HEK293 (cell line): ENCODE results near the gene TINCR.

Source experiments
- CTCF ChIA-PET: fragments of 350-600 bp; formaldehyde crosslinking; extraction: SDS; loops from one replicate; lab custom pipeline; 2021; ENCODE audit warnings: antibody characterized with exemption; lab: Yijun Ruan, JAX
- POLR2A ChIA-PET: fragments of 300-600 bp; formaldehyde crosslinking; extraction: SDS; loops from one replicate; lab custom pipeline; 2020; ENCODE audit warnings: antibody characterized with exemption, inconsistent platforms; lab: Yijun Ruan, JAX
- H3K27ac ChIP-seq: fragments of 200-500 bp; sonication (Bioruptor generic); 2 replicates; pipeline ENCODE4 v1.5.1; 2014; ENCODE audit warnings: low read depth, low read length, control low read depth, inconsistent platforms; ENCODE audit errors: extremely low read depth
- H3K36me3 ChIP-seq, 2 experiments: fragments of 200-500 bp in 1 of 2; sonication (Bioruptor generic) in 1 of 2; 1 replicate in 1 of 2; 2 replicates in 1 of 2; pipeline ENCODE4 v1.5.1; 2014 to 2017; ENCODE audit warnings: inconsistent platforms in 2 of 2, low read length in 2 of 2; ENCODE audit not compliant: control insufficient read depth in 2 of 2, insufficient read depth in 1 of 2
- H3K4me1 ChIP-seq: fragments of 200-500 bp; sonication (Bioruptor generic); 2 replicates; pipeline ENCODE4 v1.5.1; 2014; ENCODE audit warnings: mild to moderate bottlenecking, low read length, inconsistent platforms; ENCODE audit not compliant: control insufficient read depth, insufficient read depth
- H3K4me3 ChIP-seq: 2 replicates; pipeline ENCODE4 v1.5.1; 2011; ENCODE audit warnings: low read depth, mild to moderate bottlenecking, control low read depth, low read length, moderate library complexity
- H3K9me3 ChIP-seq: fragments of 200-500 bp; sonication (Bioruptor generic); 2 replicates; pipeline ENCODE4 v1.5.1; 2014; ENCODE audit warnings: low read depth, low read length, inconsistent platforms; ENCODE audit not compliant: control insufficient read depth, insufficient read depth
- FEZF1 ChIP-seq: fragments of 450-650 bp; formaldehyde crosslinking; IDR thresholded peaks from 2 replicates; pipeline ENCODE4 v1.5.1; 2016; ENCODE audit warnings: missing biosample characterization, missing genetic modification characterization
- GLIS1 ChIP-seq: fragments of 450-650 bp; formaldehyde crosslinking; IDR thresholded peaks from 2 replicates; pipeline ENCODE4 v1.5.1; 2016; ENCODE audit warnings: missing biosample characterization, missing genetic modification characterization
- HOXC10 ChIP-seq: sonication (generic); formaldehyde crosslinking; IDR thresholded peaks from 2 replicates; pipeline ENCODE4 v1.8.1; 2023; ENCODE audit warnings: mild to moderate bottlenecking, missing genetic modification reagents
- HOXD13 ChIP-seq: sonication (generic); formaldehyde crosslinking; IDR thresholded peaks from 2 replicates; pipeline ENCODE4 v1.8.0; 2022; ENCODE audit warnings: missing genetic modification reagents, borderline replicate concordance
- KLF16 ChIP-seq: fragments of 450-650 bp; formaldehyde crosslinking; IDR thresholded peaks from 2 replicates; pipeline ENCODE4 v1.5.1; 2017; ENCODE audit warnings: missing biosample characterization, missing genetic modification characterization
- KLF8 ChIP-seq: fragments of 450-650 bp; formaldehyde crosslinking; IDR thresholded peaks from 2 replicates; pipeline ENCODE4 v1.5.1; 2016; ENCODE audit warnings: missing biosample characterization, missing genetic modification characterization
- MZF1 ChIP-seq: fragments of 450-650 bp; formaldehyde crosslinking; IDR thresholded peaks from 2 replicates; pipeline ENCODE4 v1.5.1; 2017; ENCODE audit warnings: missing biosample characterization, missing genetic modification characterization, borderline replicate concordance
- ZBTB1 ChIP-seq: fragments of 450-650 bp; formaldehyde crosslinking; IDR thresholded peaks from 2 replicates; pipeline ENCODE4 v1.5.1; 2016; ENCODE audit warnings: missing biosample characterization, missing genetic modification characterization
- ZBTB8A ChIP-seq: fragments of 450-650 bp; formaldehyde crosslinking; IDR thresholded peaks from 2 replicates; pipeline ENCODE4 v1.5.1; 2016; ENCODE audit warnings: missing biosample characterization, missing genetic modification characterization
- ZFP37 ChIP-seq: fragments of 450-650 bp; formaldehyde crosslinking; IDR thresholded peaks from 2 replicates; pipeline ENCODE4 v1.5.1; 2016; ENCODE audit warnings: missing biosample characterization, missing genetic modification characterization
- ZNF10 ChIP-seq: fragments of 450-650 bp; formaldehyde crosslinking; IDR thresholded peaks from 2 replicates; pipeline ENCODE4 v1.5.1; 2017; ENCODE audit warnings: missing biosample characterization, missing genetic modification characterization
- ZNF112 ChIP-seq: fragments of 450-650 bp; formaldehyde crosslinking; IDR thresholded peaks from 2 replicates; pipeline ENCODE4 v1.5.0; 2017; ENCODE audit warnings: missing biosample characterization, missing genetic modification characterization
- ZNF2 ChIP-seq: fragments of 450-650 bp; formaldehyde crosslinking; IDR thresholded peaks from 2 replicates; pipeline ENCODE4 v1.5.1; 2016; ENCODE audit warnings: missing biosample characterization, missing genetic modification characterization
- ZNF354C ChIP-seq: fragments of 450-650 bp; formaldehyde crosslinking; IDR thresholded peaks from 2 replicates; pipeline ENCODE4 v1.5.1; 2016; ENCODE audit warnings: missing biosample characterization, missing genetic modification characterization, low read depth, borderline replicate concordance
- ZNF37A ChIP-seq: fragments of 450-650 bp; IDR thresholded peaks from 2 replicates; pipeline ENCODE4 v1.5.1; 2018; ENCODE audit warnings: missing biosample characterization, missing genetic modification characterization
- ZNF391 ChIP-seq: fragments of 450-650 bp; formaldehyde crosslinking; IDR thresholded peaks from 2 replicates; pipeline ENCODE4 v1.5.1; 2016; ENCODE audit warnings: low read depth, missing biosample characterization, missing genetic modification characterization, borderline replicate concordance
- ZNF596 ChIP-seq: fragments of 450-650 bp; IDR thresholded peaks from 2 replicates; pipeline ENCODE4 v1.5.0; 2018; ENCODE audit warnings: missing biosample characterization, mild to moderate bottlenecking, missing genetic modification characterization, moderate library complexity
- ZNF76 ChIP-seq: fragments of 450-650 bp; formaldehyde crosslinking; IDR thresholded peaks from 2 replicates; pipeline ENCODE4; 2016; ENCODE audit warnings: low read depth, missing biosample characterization, missing genetic modification characterization, borderline replicate concordance
- ZNF791 ChIP-seq: fragments of 450-650 bp; formaldehyde crosslinking; IDR thresholded peaks from 2 replicates; pipeline ENCODE4 v1.5.1; 2016; ENCODE audit warnings: missing biosample characterization, missing genetic modification characterization
- TF ChIP-seq, protein P1 (sequence below): fragments of 450-650 bp; formaldehyde crosslinking; IDR thresholded peaks from 2 replicates; pipeline ENCODE4 v1.5.1; 2016; ENCODE audit warnings: missing biosample characterization, missing genetic modification characterization
- TF ChIP-seq, protein P2 (sequence below): fragments of 450-650 bp; formaldehyde crosslinking; IDR thresholded peaks from 2 replicates; pipeline ENCODE4 v1.5.1; 2016; ENCODE audit warnings: missing biosample characterization, missing genetic modification characterization
- TF ChIP-seq, protein P3 (sequence below): fragments of 450-650 bp; formaldehyde crosslinking; IDR thresholded peaks from 2 replicates; pipeline ENCODE4 v1.5.1; 2016; ENCODE audit warnings: missing biosample characterization, missing genetic modification characterization
- TF ChIP-seq, protein P4 (sequence below): fragments of 450-650 bp; formaldehyde crosslinking; optimal IDR thresholded peaks from 2 replicates; pipeline ENCODE3; 2016; ENCODE audit warnings: missing biosample characterization, mild to moderate bottlenecking, missing genetic modification characterization
- TF ChIP-seq, protein P5 (sequence below): fragments of 450-650 bp; formaldehyde crosslinking; IDR thresholded peaks from 2 replicates; pipeline ENCODE4 v1.5.1; 2017; ENCODE audit warnings: missing biosample characterization, missing genetic modification characterization
- TF ChIP-seq, protein P6 (sequence below): fragments of 450-650 bp; formaldehyde crosslinking; IDR thresholded peaks from 2 replicates; pipeline ENCODE4 v1.5.1; 2016; ENCODE audit warnings: missing biosample characterization, missing genetic modification characterization, low read depth

The TINCR gene

DNA sequence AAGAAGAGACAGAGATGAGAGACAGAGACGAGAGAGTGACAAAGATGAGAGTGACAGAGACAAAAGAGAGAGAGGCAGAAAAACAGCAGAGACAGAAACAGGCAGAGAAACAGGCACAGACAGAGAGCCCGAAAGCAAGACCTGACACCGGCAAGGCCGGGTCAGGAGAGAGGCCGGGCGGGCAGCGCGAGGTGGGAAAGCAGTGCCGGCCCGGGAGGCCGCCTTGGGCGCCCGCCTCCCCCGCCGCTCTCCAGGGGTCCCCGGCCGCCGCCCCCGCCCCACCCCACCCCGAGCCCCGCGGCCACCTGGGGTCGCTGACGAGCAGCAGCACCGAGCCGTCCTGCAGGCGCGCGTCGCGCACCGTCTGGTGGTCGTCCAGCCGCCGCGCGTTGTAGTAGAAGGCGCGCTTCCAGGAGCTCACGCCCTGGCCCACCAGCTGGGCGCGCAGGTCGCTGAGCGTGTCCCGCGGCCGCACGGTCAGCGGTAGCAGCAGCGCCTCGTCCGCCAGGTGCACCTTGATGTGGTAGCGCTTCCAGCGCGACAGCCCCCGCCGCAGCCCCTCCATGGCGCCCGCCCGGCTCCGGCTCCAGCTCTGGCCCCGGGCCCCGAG, at the start of gene TINCR:
Gene TINCR, minus strand, starts transcription at position 594 of the 610 bp plus-strand sequence.
- POLR2A ChIA-PET: interaction anchor here (0.5 to 1.0 kb wide), 2 partner anchors 55 to 122 kb away, joined by 3 to 4 read pairs; partner anchors contain the start of genes SAFB and SAFB2
- H3K4me1 ChIP-seq: no peaks in the 10 kb centered on the region
- CTCF ChIA-PET: interaction anchor here (0.5 to 0.6 kb wide), 2 partner anchors 185 to 1620 kb away, joined by 3 read pairs; no protein-coding TSS in a partner anchor
- H3K9me3 ChIP-seq: no peaks in the 10 kb centered on the region
- no peaks in the 10 kb centered on the region for H3K36me3 ChIP-seq
- peak within 1 kb of the TSS; percentile 33 for H3K4me3 ChIP-seq
- H3K27ac ChIP-seq: no peak within 1 kb of the TSS
- TF ChIP-seq ZNF10: no peak
- TF ChIP-seq FEZF1 (tag by site-specific recombination): no peak
- no peak for TF ChIP-seq ZBTB1 (tag by site-specific recombination)
- 0 out of 2 replicates have a peak, but pooled peaks have one; percentile 23 for TF ChIP-seq ZNF596 (tag by site-specific recombination)
- no peak for TF ChIP-seq ZNF76 (tag by site-specific recombination)
- TF ChIP-seq, protein P1, sequence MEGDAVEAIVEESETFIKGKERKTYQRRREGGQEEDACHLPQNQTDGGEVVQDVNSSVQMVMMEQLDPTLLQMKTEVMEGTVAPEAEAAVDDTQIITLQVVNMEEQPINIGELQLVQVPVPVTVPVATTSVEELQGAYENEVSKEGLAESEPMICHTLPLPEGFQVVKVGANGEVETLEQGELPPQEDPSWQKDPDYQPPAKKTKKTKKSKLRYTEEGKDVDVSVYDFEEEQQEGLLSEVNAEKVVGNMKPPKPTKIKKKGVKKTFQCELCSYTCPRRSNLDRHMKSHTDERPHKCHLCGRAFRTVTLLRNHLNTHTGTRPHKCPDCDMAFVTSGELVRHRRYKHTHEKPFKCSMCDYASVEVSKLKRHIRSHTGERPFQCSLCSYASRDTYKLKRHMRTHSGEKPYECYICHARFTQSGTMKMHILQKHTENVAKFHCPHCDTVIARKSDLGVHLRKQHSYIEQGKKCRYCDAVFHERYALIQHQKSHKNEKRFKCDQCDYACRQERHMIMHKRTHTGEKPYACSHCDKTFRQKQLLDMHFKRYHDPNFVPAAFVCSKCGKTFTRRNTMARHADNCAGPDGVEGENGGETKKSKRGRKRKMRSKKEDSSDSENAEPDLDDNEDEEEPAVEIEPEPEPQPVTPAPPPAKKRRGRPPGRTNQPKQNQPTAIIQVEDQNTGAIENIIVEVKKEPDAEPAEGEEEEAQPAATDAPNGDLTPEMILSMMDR (tag by site-specific recombination): peak; percentile 50; the same call in 1 of the 2 replicates
- TF ChIP-seq, protein P2, sequence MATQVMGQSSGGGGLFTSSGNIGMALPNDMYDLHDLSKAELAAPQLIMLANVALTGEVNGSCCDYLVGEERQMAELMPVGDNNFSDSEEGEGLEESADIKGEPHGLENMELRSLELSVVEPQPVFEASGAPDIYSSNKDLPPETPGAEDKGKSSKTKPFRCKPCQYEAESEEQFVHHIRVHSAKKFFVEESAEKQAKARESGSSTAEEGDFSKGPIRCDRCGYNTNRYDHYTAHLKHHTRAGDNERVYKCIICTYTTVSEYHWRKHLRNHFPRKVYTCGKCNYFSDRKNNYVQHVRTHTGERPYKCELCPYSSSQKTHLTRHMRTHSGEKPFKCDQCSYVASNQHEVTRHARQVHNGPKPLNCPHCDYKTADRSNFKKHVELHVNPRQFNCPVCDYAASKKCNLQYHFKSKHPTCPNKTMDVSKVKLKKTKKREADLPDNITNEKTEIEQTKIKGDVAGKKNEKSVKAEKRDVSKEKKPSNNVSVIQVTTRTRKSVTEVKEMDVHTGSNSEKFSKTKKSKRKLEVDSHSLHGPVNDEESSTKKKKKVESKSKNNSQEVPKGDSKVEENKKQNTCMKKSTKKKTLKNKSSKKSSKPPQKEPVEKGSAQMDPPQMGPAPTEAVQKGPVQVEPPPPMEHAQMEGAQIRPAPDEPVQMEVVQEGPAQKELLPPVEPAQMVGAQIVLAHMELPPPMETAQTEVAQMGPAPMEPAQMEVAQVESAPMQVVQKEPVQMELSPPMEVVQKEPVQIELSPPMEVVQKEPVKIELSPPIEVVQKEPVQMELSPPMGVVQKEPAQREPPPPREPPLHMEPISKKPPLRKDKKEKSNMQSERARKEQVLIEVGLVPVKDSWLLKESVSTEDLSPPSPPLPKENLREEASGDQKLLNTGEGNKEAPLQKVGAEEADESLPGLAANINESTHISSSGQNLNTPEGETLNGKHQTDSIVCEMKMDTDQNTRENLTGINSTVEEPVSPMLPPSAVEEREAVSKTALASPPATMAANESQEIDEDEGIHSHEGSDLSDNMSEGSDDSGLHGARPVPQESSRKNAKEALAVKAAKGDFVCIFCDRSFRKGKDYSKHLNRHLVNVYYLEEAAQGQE: no peak
- TF ChIP-seq, protein P3, sequence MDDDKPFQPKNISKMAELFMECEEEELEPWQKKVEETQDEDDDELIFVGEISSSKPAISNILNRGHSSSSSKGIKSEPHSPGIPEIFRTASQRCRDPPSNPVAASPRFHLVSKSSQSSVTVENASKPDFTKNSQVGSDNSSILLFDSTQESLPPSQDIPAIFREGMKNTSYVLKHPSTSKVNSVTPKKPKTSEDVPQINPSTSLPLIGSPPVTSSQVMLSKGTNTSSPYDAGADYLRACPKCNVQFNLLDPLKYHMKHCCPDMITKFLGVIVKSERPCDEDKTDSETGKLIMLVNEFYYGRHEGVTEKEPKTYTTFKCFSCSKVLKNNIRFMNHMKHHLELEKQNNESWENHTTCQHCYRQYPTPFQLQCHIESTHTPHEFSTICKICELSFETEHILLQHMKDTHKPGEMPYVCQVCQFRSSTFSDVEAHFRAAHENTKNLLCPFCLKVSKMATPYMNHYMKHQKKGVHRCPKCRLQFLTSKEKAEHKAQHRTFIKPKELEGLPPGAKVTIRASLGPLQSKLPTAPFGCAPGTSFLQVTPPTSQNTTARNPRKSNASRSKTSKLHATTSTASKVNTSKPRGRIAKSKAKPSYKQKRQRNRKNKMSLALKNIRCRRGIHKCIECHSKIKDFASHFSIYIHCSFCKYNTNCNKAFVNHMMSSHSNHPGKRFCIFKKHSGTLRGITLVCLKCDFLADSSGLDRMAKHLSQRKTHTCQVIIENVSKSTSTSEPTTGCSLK (tag by site-specific recombination): no peak
- no peak for TF ChIP-seq ZNF354C (tag by site-specific recombination)
- TF ChIP-seq ZNF791 (tag by site-specific recombination): no peak
- TF ChIP-seq ZFP37: no peak
- TF ChIP-seq ZBTB8A: no peak; the same call in 1 of the 2 replicates
- TF ChIP-seq HOXC10: no peak
- TF ChIP-seq ZNF37A (tag by site-specific recombination): no peak
- TF ChIP-seq ZNF391: no peak
- peak; percentile 48 for TF ChIP-seq GLIS1 (tag by site-specific recombination)
- no peak for TF ChIP-seq ZNF112
- TF ChIP-seq KLF8: no peak
- no peak for TF ChIP-seq HOXD13
- TF ChIP-seq, protein P4, sequence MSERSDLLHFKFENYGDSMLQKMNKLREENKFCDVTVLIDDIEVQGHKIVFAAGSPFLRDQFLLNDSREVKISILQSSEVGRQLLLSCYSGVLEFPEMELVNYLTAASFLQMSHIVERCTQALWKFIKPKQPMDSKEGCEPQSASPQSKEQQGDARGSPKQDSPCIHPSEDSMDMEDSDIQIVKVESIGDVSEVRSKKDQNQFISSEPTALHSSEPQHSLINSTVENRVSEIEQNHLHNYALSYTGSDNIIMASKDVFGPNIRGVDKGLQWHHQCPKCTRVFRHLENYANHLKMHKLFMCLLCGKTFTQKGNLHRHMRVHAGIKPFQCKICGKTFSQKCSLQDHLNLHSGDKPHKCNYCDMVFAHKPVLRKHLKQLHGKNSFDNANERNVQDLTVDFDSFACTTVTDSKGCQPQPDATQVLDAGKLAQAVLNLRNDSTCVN: peak; percentile 50
- no peak for TF ChIP-seq MZF1
- TF ChIP-seq ZNF2: no peak; the same call in 1 of the 2 replicates
- TF ChIP-seq, protein P5, sequence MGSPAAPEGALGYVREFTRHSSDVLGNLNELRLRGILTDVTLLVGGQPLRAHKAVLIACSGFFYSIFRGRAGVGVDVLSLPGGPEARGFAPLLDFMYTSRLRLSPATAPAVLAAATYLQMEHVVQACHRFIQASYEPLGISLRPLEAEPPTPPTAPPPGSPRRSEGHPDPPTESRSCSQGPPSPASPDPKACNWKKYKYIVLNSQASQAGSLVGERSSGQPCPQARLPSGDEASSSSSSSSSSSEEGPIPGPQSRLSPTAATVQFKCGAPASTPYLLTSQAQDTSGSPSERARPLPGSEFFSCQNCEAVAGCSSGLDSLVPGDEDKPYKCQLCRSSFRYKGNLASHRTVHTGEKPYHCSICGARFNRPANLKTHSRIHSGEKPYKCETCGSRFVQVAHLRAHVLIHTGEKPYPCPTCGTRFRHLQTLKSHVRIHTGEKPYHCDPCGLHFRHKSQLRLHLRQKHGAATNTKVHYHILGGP: no peak
- TF ChIP-seq KLF16 (tag by site-specific recombination): no peak
- TF ChIP-seq, protein P6, sequence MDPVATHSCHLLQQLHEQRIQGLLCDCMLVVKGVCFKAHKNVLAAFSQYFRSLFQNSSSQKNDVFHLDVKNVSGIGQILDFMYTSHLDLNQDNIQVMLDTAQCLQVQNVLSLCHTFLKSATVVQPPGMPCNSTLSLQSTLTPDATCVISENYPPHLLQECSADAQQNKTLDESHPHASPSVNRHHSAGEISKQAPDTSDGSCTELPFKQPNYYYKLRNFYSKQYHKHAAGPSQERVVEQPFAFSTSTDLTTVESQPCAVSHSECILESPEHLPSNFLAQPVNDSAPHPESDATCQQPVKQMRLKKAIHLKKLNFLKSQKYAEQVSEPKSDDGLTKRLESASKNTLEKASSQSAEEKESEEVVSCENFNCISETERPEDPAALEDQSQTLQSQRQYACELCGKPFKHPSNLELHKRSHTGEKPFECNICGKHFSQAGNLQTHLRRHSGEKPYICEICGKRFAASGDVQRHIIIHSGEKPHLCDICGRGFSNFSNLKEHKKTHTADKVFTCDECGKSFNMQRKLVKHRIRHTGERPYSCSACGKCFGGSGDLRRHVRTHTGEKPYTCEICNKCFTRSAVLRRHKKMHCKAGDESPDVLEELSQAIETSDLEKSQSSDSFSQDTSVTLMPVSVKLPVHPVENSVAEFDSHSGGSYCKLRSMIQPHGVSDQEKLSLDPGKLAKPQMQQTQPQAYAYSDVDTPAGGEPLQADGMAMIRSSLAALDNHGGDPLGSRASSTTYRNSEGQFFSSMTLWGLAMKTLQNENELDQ (tag by site-specific recombination): no peak
